ENCODE results near the gene PSMD13. TPM values are rescaled to one million over a fixed set of nuclear protein-coding genes. Genes with fewer than 3 reads are reported as not detected.

The PSMD13 gene
- total RNA-seq, 1 donor from 2014 or later, result 115 TPM

- Mint-ChIP-seq H3K4me3 (ENCODE audit: unreplicated experiment) (no peak overlapping the region), H3K27ac (ENCODE audit: unreplicated experiment) (no peak overlapping the region), H3K27me3 (ENCODE audit: unreplicated experiment) (no peaks in the 10 kb centered on the region), H3K36me3 (ENCODE audit: unreplicated experiment) (peaks cover 16% of the 10 kb centered on the region), H3K9me3 (ENCODE audit: unreplicated experiment) (no peaks in the 10 kb centered on the region), H3K4me1 (ENCODE audit: unreplicated experiment) (peaks cover 4% of the 10 kb centered on the region)
- no peak for TF ChIP-seq CTCF (IDR thresholded peaks at IDR 0.05)
- DNase-seq (ENCODE audit: extremely low spot score, unreplicated experiment), result no peak
These were observed 10.9 kb upstream of the PSMD13 start for GRCh38 chr11:225734-226453.

- H3K27me3 Mint-ChIP-seq (ENCODE audit: unreplicated experiment), result no peaks in the 10 kb centered on the region
- no peak overlapping the region for H3K27ac Mint-ChIP-seq (ENCODE audit: unreplicated experiment)
- H3K4me1 Mint-ChIP-seq (ENCODE audit: unreplicated experiment), result peaks cover 4% of the 10 kb centered on the region
- H3K4me3 Mint-ChIP-seq (ENCODE audit: unreplicated experiment), result no peak overlapping the region
- H3K36me3 Mint-ChIP-seq (ENCODE audit: unreplicated experiment), result peaks cover 11% of the 10 kb centered on the region
- DNase-seq (ENCODE audit: extremely low spot score, unreplicated experiment), result no peak
- H3K9me3 Mint-ChIP-seq (ENCODE audit: unreplicated experiment), result no peaks in the 10 kb centered on the region
- TF ChIP-seq CTCF (IDR thresholded peaks at IDR 0.05), result no peak
These were observed 8.9 kb upstream of the PSMD13 start for GRCh38 chr11:227824-228379.

GRCh38 chr11:230431-230830 is 6.3 kb upstream of the PSMD13 start:
- Mint-ChIP-seq H3K9me3 (ENCODE audit: unreplicated experiment) (no peaks in the 10 kb centered on the region), H3K27me3 (ENCODE audit: unreplicated experiment) (no peaks in the 10 kb centered on the region), H3K36me3 (ENCODE audit: unreplicated experiment) (peaks cover 7% of the 10 kb centered on the region), H3K4me3 (ENCODE audit: unreplicated experiment) (no peak overlapping the region), H3K27ac (ENCODE audit: unreplicated experiment) (no peak overlapping the region), H3K4me1 (ENCODE audit: unreplicated experiment) (peaks cover 10% of the 10 kb centered on the region)
- no peak for TF ChIP-seq CTCF (IDR thresholded peaks at IDR 0.05)
- DNase-seq (ENCODE audit: extremely low spot score, unreplicated experiment), result no peak

GRCh38 chr11:232783-233565 is 3.8 kb upstream of the PSMD13 start:
- Mint-ChIP-seq H3K4me1 (ENCODE audit: unreplicated experiment) (peaks cover 15% of the 10 kb centered on the region), H3K27me3 (ENCODE audit: unreplicated experiment) (no peaks in the 10 kb centered on the region), H3K27ac (ENCODE audit: unreplicated experiment) (no peak overlapping the region), H3K9me3 (ENCODE audit: unreplicated experiment) (no peaks in the 10 kb centered on the region), H3K36me3 (ENCODE audit: unreplicated experiment) (peaks cover 7% of the 10 kb centered on the region), H3K4me3 (ENCODE audit: unreplicated experiment) (no peak overlapping the region)
- TF ChIP-seq CTCF (IDR thresholded peaks at IDR 0.05), result no peak
- no peak for DNase-seq (ENCODE audit: extremely low spot score, unreplicated experiment)

GRCh38 chr11:235180-235579 is 1.6 kb upstream of the PSMD13 start:
- Mint-ChIP-seq H3K36me3 (ENCODE audit: unreplicated experiment) (peaks cover 9% of the 10 kb centered on the region), H3K9me3 (ENCODE audit: unreplicated experiment) (no peaks in the 10 kb centered on the region), H3K27me3 (ENCODE audit: unreplicated experiment) (no peaks in the 10 kb centered on the region), H3K27ac (ENCODE audit: unreplicated experiment) (peak overlapping the region; percentile 83), H3K4me3 (ENCODE audit: unreplicated experiment) (peak overlapping the region; percentile 84), H3K4me1 (ENCODE audit: unreplicated experiment) (peaks cover 27% of the 10 kb centered on the region)
- no peak for TF ChIP-seq CTCF (IDR thresholded peaks at IDR 0.05)
- no peak for DNase-seq (ENCODE audit: extremely low spot score, unreplicated experiment)
